Smooth muscle cell (in vitro differentiated cells): ENCODE data around the gene NOS3. TPM values are rescaled to one million over a fixed set of nuclear protein-coding genes. Genes with fewer than 3 reads are reported as not detected.

Experiments
- DNase-seq: peaks from one replicate; lab custom pipeline; 2025; ENCODE audit not compliant: unreplicated experiment; lab: John Stamatoyannopoulos, UW
- H2AFZ ChIP-seq: fragments of 200-600 bp; sonication (generic); 2 replicates; pipeline ENCODE4 v1.6.0; 2016; ENCODE audit warnings: antibody characterized with exemption, low read depth, mild to moderate bottlenecking
- H3F3A ChIP-seq: fragments of 200-600 bp; sonication (generic); 2 replicates; pipeline ENCODE4 v1.6.0; 2017; ENCODE audit warnings: antibody characterized with exemption, low read depth
- H3K27ac ChIP-seq: fragments of 200-600 bp; sonication (generic); 2 replicates; pipeline ENCODE4 v1.5.1; 2016; ENCODE audit warnings: low read depth, mild to moderate bottlenecking
- H3K27me3 ChIP-seq: fragments of 200-600 bp; sonication (generic); 2 replicates; pipeline ENCODE4 v1.6.1; 2016; ENCODE audit warnings: low read depth, mild to moderate bottlenecking
- H3K36me3 ChIP-seq: fragments of 200-600 bp; sonication (generic); 2 replicates; pipeline ENCODE4 v1.5.1; 2016; ENCODE audit warnings: low read depth
- H3K4me1 ChIP-seq: fragments of 200-600 bp; sonication (generic); 2 replicates; pipeline ENCODE4 v1.5.1; 2016; ENCODE audit warnings: low read depth
- H3K4me2 ChIP-seq: fragments of 200-600 bp; sonication (generic); 2 replicates; pipeline ENCODE4 v1.6.0; 2016; ENCODE audit warnings: mild to moderate bottlenecking
- H3K4me3 ChIP-seq: fragments of 200-600 bp; sonication (generic); 2 replicates; pipeline ENCODE4 v1.5.1; 2016; ENCODE audit warnings: mild to moderate bottlenecking
- H3K79me2 ChIP-seq: fragments of 200-600 bp; sonication (generic); 2 replicates; pipeline ENCODE4 v1.6.0; 2016; ENCODE audit warnings: low read depth, mild to moderate bottlenecking
- H3K9ac ChIP-seq: fragments of 200-600 bp; sonication (generic); 2 replicates; pipeline ENCODE4 v1.6.0; 2016; ENCODE audit warnings: low read depth
- H3K9me3 ChIP-seq: fragments of 200-600 bp; sonication (generic); replicated peaks from 2 replicates; pipeline ENCODE4 v1.5.1; 2016; ENCODE audit warnings: low read depth
- H4K20me1 ChIP-seq: fragments of 200-600 bp; sonication (generic); 2 replicates; pipeline ENCODE4 v1.6.0; 2016; ENCODE audit warnings: low read depth
- CTCF ChIP-seq: fragments of 200-600 bp; sonication (generic); IDR thresholded peaks from 2 replicates; pipeline ENCODE4 v1.5.1; 2017; ENCODE audit warnings: borderline replicate concordance, mild to moderate bottlenecking, antibody characterized with exemption; ENCODE audit not compliant: insufficient read depth, poor library complexity, severe bottlenecking
- WGBS: methylation state at CpG from one replicate; pipeline ENCODE4 v1.1.7; 2016; ENCODE audit warnings: low lambda C conversion rate; 5-methylcytosine and 5-hydroxymethylcytosine counted together
- polyA plus RNA-seq: library from polyadenylated mRNA; unstranded; fragments of >200 nt; fragmentation: Nextera tagmentation; extraction: Ambion mirVana; gene quantifications from 2 replicates; pipeline ENCODE4 v1.2.1, GENCODE V29; 2016
- total RNA-seq: library from RNA; depleted of rRNA; stranded (reverse); fragments of >200 nt; gene quantifications from 2 replicates; pipeline ENCODE4 v1.2.3, GENCODE V29; 2014

NOS3 gene
- total and polyA plus RNA-seq, 2 experiments from 2014 or later, result 3.4 to 11.7 TPM

- TF ChIP-seq CTCF, result no peak
- Histone ChIP-seq H3K4me2 (no peak overlapping the region), H3K4me3 (no peak overlapping the region), H3K36me3 (no peaks in the 10 kb centered on the region), H3K9me3 (no peaks in the 10 kb centered on the region), H3F3A (peaks cover 5% of the 10 kb centered on the region), H3K79me2 (no peaks in the 10 kb centered on the region), H3K27me3 (no peaks in the 10 kb centered on the region), H3K27ac (no peak overlapping the region), H3K4me1 (peaks cover 6% of the 10 kb centered on the region), H4K20me1 (no peaks in the 10 kb centered on the region), H3K9ac (no peak overlapping the region), H2AFZ (no peak overlapping the region)
- WGBS, result 87% methylated on average over 6 of the region's 6 CpGs
- DNase-seq, result no peak
Measured at GRCh38 chr7:150992051-150992640, 1.3 kb downstream of the NOS3 start.

- no peak overlapping the region for H3K27ac ChIP-seq
- no peak for DNase-seq
- H3K4me2 ChIP-seq, result no peak overlapping the region
- H4K20me1 ChIP-seq, result no peaks in the 10 kb centered on the region
- no peaks in the 10 kb centered on the region for H3K9me3 ChIP-seq
- peaks cover 5% of the 10 kb centered on the region for H3F3A ChIP-seq
- H3K4me3 ChIP-seq, result no peak overlapping the region
- no peaks in the 10 kb centered on the region for H3K79me2 ChIP-seq
- WGBS, result 47% methylated on average over 5 of the region's 5 CpGs
- no peak for TF ChIP-seq CTCF
- H3K9ac ChIP-seq, result no peak overlapping the region
- no peaks in the 10 kb centered on the region for H3K27me3 ChIP-seq
- H3K36me3 ChIP-seq, result no peaks in the 10 kb centered on the region
- H3K4me1 ChIP-seq, result peaks cover 6% of the 10 kb centered on the region
- H2AFZ ChIP-seq, result no peak overlapping the region
Measured at GRCh38 chr7:150992833-150993302, 2.1 kb downstream of the NOS3 start.

GRCh38 chr7:150993511-150993910, 2.7 kb downstream of the NOS3 start:
- no peak for TF ChIP-seq CTCF
- WGBS, result 88% methylated on average over 13 of the region's 14 CpGs

More at GRCh38 chr7:150993511-150993910, 2.7 kb downstream of the NOS3 start:
- Histone ChIP-seq H4K20me1 (no peaks in the 10 kb centered on the region), H2AFZ (no peak overlapping the region), H3F3A (peaks cover 5% of the 10 kb centered on the region), H3K4me3 (no peak overlapping the region), H3K36me3 (no peaks in the 10 kb centered on the region), H3K9me3 (no peaks in the 10 kb centered on the region), H3K27me3 (no peaks in the 10 kb centered on the region), H3K4me2 (no peak overlapping the region), H3K27ac (no peak overlapping the region), H3K4me1 (peaks cover 6% of the 10 kb centered on the region), H3K9ac (no peak overlapping the region), H3K79me2 (no peaks in the 10 kb centered on the region)
- DNase-seq, result no peak
